PC-3 (cell line): ENCODE data around the gene TRIOBP. TPM values are rescaled to one million over a fixed set of nuclear protein-coding genes. Genes with fewer than 3 reads are reported as not detected.

Experiments used
- ATAC-seq: fragments of 200-7000 bp; cut with Tn5 transposase; 2 replicates; pipeline ENCODE4 v1.9.1; 2020; ENCODE audit warnings: mild to moderate bottlenecking, moderate library complexity
- BruUV-seq: library from RNA; stranded (reverse); fragments of 400-500 nt; replicated peaks from 2 replicates; lab custom pipeline; 2021; lab: Mats Ljungman, UMichigan
- CTCF ChIA-PET: fragments of 300-600 bp; sonication (Branson Sonifier 250); formaldehyde crosslinking; loops from one replicate; lab custom pipeline; 2022; ENCODE audit warnings: antibody characterized with exemption; lab: Charles Lee
- POLR2A ChIA-PET: fragments of 300-600 bp; sonication (Branson Sonifier 250); formaldehyde crosslinking; loops from one replicate; lab custom pipeline; 2022; ENCODE audit warnings: antibody characterized with exemption; ENCODE audit not compliant: unreplicated experiment; lab: Charles Lee
- DNase-seq: peaks from one replicate; pipeline ENCODE4 v3.0.0-alpha.2; 2015
- H2AFZ ChIP-seq: fragments of 300-600 bp; sonication (generic); 2 replicates; pipeline ENCODE4 v1.6.0; 2016; ENCODE audit warnings: antibody characterized with exemption, low read length
- H3F3A ChIP-seq: fragments of 300-600 bp; sonication (generic); one replicate; pipeline ENCODE4 v1.6.0; 2017; ENCODE audit warnings: antibody characterized with exemption, low read length, control low read depth, mild to moderate bottlenecking; ENCODE audit not compliant: unreplicated experiment
- H3K27ac ChIP-seq: fragments of 300-600 bp; sonication (generic); 2 replicates; pipeline ENCODE4 v1.5.1; 2016; ENCODE audit warnings: mild to moderate bottlenecking, low read length
- H3K27me3 ChIP-seq: fragments of 300-600 bp; sonication (generic); 2 replicates; pipeline ENCODE4 v1.6.1; 2016; ENCODE audit warnings: low read length, mixed read lengths
- H3K36me3 ChIP-seq: fragments of 300-600 bp; sonication (generic); 2 replicates; pipeline ENCODE4 v1.6.1; 2016; ENCODE audit warnings: low read depth, mixed run types, low read length, mixed read lengths
- H3K4me1 ChIP-seq: fragments of 300-600 bp; sonication (generic); 2 replicates; pipeline ENCODE4 v1.5.1; 2016; ENCODE audit warnings: low read length; ENCODE audit not compliant: insufficient read depth
- H3K4me2 ChIP-seq: fragments of 300-600 bp; sonication (generic); 2 replicates; pipeline ENCODE4 v1.6.0; 2016; ENCODE audit warnings: low read length
- H3K4me3 ChIP-seq: fragments of 300-600 bp; sonication (generic); 2 replicates; pipeline ENCODE4 v1.5.1; 2016; ENCODE audit warnings: mild to moderate bottlenecking, low read length, mixed read lengths
- H3K79me2 ChIP-seq: fragments of 300-600 bp; sonication (generic); 2 replicates; pipeline ENCODE4 v1.6.1; 2017; ENCODE audit warnings: low read length, mixed read lengths
- H3K9ac ChIP-seq: fragments of 300-600 bp; sonication (generic); 2 replicates; pipeline ENCODE4 v1.6.0; 2016; ENCODE audit warnings: mild to moderate bottlenecking, low read length
- H3K9me2 ChIP-seq: fragments of 300-600 bp; sonication (generic); replicated peaks from 2 replicates; pipeline ENCODE4 v1.6.1; 2016; ENCODE audit warnings: mixed run types, low read length, mixed read lengths
- H3K9me3 ChIP-seq: fragments of 300-600 bp; sonication (generic); 2 replicates; pipeline ENCODE4 v1.6.1; 2016; ENCODE audit warnings: low read length, mixed read lengths
- H4K20me1 ChIP-seq: fragments of 300-600 bp; sonication (generic); 2 replicates; pipeline ENCODE4 v1.6.1; 2016; ENCODE audit warnings: low read length, mixed read lengths
- EZH2 ChIP-seq: fragments of 300-600 bp; sonication (generic); IDR thresholded peaks from one replicate; pipeline ENCODE4 v1.6.1; 2017; ENCODE audit warnings: antibody characterized with exemption, mild to moderate bottlenecking, low read length; ENCODE audit not compliant: unreplicated experiment
- EZH2phosphoT487 ChIP-seq: fragments of 300-600 bp; sonication (generic); IDR thresholded peaks from 2 replicates; pipeline ENCODE4 v1.6.1; 2018; ENCODE audit warnings: mild to moderate bottlenecking, antibody characterized with exemption, low read length, borderline replicate concordance
- intact Hi-C: fragments of 100-400 bp; cut with micrococcal nuclease; formaldehyde crosslinking; loops from 2 replicates; pipeline ENCODE4 v1.9.0; 2023
- total RNA-seq: library from RNA; depleted of rRNA; stranded (reverse); fragments of >200 nt; gene quantifications from 2 replicates; pipeline ENCODE4 v1.2.3, GENCODE V29; 2014
- TF ChIP-seq, protein P1 (sequence below): fragments of 300-600 bp; sonication (generic); conservative IDR thresholded peaks from 2 replicates; pipeline ENCODE4 v1.5.1; 2017; ENCODE audit warnings: antibody characterized with exemption, low read depth, mild to moderate bottlenecking, low read length

The TRIOBP gene
- total RNA-seq, 1 experiment from 2014 or later, result 64.5 TPM

DNA sequence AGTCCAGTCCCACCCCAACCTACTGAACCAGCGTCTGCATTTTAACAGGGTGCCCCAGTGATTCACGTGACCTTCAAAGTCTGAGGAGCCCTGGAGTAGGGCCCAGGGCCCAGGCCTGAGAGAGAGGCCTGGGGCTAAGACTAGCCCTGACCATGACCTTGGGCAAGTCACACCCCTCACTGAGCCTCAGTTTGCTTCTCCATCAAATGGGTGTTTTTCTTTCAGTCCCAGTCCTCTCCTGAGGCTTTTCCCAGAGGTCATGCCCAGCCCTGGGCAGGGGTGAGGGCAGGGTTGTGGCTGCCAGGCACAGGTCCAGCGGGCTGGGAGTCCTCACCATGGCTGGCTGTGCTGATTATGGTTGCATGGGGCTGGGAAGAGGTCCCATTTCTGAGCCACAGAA is 77.9 kb downstream of the TRIOBP start:
- H2AFZ ChIP-seq, result no peak overlapping the region
- ChIA-PET POLR2A (no interaction called here), CTCF (no interaction called here)
- intact Hi-C loops, result no loop called here
- no TSS peak for BruUV-seq
- H3K27ac ChIP-seq, result peak overlapping the region; percentile 99
- H3K27me3 ChIP-seq, result no peaks in the 10 kb centered on the region
- DNase-seq, result no peak
- H3F3A ChIP-seq, result peaks cover 10% of the 10 kb centered on the region
- H3K9me2 ChIP-seq, result no peaks in the 10 kb centered on the region
- no peak overlapping the region for H3K4me2 ChIP-seq
- H3K79me2 ChIP-seq, result no peaks in the 10 kb centered on the region
- ATAC-seq, result no peak
- TF ChIP-seq EZH2, result no peak
- TF ChIP-seq EZH2phosphoT487, result no peak
- TF ChIP-seq, protein P1, sequence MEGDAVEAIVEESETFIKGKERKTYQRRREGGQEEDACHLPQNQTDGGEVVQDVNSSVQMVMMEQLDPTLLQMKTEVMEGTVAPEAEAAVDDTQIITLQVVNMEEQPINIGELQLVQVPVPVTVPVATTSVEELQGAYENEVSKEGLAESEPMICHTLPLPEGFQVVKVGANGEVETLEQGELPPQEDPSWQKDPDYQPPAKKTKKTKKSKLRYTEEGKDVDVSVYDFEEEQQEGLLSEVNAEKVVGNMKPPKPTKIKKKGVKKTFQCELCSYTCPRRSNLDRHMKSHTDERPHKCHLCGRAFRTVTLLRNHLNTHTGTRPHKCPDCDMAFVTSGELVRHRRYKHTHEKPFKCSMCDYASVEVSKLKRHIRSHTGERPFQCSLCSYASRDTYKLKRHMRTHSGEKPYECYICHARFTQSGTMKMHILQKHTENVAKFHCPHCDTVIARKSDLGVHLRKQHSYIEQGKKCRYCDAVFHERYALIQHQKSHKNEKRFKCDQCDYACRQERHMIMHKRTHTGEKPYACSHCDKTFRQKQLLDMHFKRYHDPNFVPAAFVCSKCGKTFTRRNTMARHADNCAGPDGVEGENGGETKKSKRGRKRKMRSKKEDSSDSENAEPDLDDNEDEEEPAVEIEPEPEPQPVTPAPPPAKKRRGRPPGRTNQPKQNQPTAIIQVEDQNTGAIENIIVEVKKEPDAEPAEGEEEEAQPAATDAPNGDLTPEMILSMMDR, result no peak
- no peak overlapping the region for H3K4me3 ChIP-seq
- peaks cover 10% of the 10 kb centered on the region for H3K36me3 ChIP-seq
- peaks cover 35% of the 10 kb centered on the region for H3K4me1 ChIP-seq
- no peak overlapping the region; the same call in 1 of the 2 replicates for H3K9ac ChIP-seq
- H3K9me3 ChIP-seq, result no peaks in the 10 kb centered on the region
- H4K20me1 ChIP-seq, result no peaks in the 10 kb centered on the region

DNA sequence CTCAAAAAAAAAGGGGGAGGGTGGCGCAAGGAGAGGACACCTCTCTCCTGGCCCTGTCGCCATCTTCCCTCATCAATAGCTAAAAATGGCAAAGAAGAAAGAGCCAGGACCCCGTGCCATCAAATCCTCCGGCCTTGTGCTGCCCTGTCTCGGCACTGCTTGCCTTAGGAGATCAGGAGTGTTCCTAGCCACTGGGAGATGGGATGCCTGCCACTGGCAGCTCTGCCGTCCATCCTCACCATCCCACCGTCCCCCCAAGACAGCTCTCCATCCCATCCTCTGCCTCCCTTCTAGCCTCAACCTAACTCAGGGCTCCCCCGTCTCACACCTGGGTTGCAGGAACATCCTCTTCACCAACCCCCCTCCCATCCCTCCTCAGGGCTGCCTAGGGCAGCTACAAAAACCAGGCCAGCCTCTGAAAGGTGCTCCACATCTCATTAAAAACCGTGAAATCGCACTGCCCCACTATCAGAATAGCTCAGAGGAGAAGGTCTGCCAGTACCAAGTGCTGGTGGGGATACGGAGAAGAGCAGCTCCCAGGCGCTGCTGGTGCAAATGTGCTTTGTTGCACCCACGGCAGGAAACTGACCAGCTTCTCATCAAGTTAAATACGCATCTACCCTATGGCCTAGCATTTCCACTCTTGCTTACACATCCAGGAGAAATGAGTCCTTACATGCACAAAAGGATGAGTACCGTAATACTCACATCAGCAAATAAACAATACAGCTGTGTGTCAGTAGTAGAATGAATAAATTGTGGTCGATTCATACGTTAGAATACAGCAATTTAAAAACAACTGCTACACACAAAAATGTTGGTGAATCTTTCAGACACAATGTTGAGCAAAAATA is 79.2 kb downstream of the TRIOBP start:
- intact Hi-C loops, result no loop called here
- H3K79me2 ChIP-seq, result no peaks in the 10 kb centered on the region
- no peaks in the 10 kb centered on the region for H3K9me2 ChIP-seq
- ATAC-seq (peak; percentile 64), DNase-seq (peak; percentile 77)
- H3K36me3 ChIP-seq, result peaks cover 10% of the 10 kb centered on the region
- peaks cover 35% of the 10 kb centered on the region for H3K4me1 ChIP-seq
- peak overlapping the region; percentile 99 for H3K27ac ChIP-seq
- H2AFZ ChIP-seq, result no peak overlapping the region
- CTCF ChIA-PET, result no interaction called here
- POLR2A ChIA-PET, result interaction anchor here (0.6 to 0.7 kb wide), 2 partner anchors 118 to 322 kb away, joined by 3 to 5 read pairs; partner anchors contain the start of gene PDXP
- no peaks in the 10 kb centered on the region for H3K27me3 ChIP-seq
- no peaks in the 10 kb centered on the region for H3K9me3 ChIP-seq
- peaks cover 10% of the 10 kb centered on the region for H3F3A ChIP-seq
- BruUV-seq, result no TSS peak
- no peak for TF ChIP-seq EZH2phosphoT487
- no peak for TF ChIP-seq EZH2
- TF ChIP-seq, protein P1, result no peak
- peak overlapping the region; percentile 25; the same call in 1 of the 2 replicates for H3K4me3 ChIP-seq
- H4K20me1 ChIP-seq, result no peaks in the 10 kb centered on the region
- peak overlapping the region; percentile 78 for H3K4me2 ChIP-seq
- peak overlapping the region; percentile 90 for H3K9ac ChIP-seq
